ENCODE measurements around the gene AMIGO3.

DNA sequence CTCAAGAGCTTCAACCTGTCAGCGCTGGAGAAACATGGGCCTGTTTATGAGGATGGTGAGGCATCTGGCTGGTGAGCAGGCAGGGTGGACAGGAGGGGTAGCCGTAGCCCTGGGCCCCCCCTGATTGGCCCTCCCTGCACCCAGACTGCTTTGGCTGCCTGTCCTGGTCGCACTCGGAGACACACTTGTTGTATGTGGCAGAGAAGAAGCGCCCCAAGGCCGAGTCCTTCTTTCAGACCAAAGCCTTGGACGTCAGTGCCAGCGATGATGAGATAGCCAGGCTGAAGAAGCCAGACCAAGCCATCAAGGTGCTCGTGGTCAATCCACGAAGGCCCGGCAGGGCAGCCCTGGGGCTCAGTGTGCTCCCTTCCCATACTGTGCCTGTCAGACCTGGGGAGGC, 43.6 kb downstream of the AMIGO3 start:
- TF ChIP-seq EZH2 (IDR thresholded peaks at IDR 0.05; ENCODE audit: low read depth) = no peak
- TF ChIP-seq, protein P1, sequence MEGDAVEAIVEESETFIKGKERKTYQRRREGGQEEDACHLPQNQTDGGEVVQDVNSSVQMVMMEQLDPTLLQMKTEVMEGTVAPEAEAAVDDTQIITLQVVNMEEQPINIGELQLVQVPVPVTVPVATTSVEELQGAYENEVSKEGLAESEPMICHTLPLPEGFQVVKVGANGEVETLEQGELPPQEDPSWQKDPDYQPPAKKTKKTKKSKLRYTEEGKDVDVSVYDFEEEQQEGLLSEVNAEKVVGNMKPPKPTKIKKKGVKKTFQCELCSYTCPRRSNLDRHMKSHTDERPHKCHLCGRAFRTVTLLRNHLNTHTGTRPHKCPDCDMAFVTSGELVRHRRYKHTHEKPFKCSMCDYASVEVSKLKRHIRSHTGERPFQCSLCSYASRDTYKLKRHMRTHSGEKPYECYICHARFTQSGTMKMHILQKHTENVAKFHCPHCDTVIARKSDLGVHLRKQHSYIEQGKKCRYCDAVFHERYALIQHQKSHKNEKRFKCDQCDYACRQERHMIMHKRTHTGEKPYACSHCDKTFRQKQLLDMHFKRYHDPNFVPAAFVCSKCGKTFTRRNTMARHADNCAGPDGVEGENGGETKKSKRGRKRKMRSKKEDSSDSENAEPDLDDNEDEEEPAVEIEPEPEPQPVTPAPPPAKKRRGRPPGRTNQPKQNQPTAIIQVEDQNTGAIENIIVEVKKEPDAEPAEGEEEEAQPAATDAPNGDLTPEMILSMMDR (conservative IDR thresholded peaks at IDR 0.05) = no peak
